Fibroblast of lung (primary cell): Measurements from ENCODE around the gene GCSAM.

Experiments used
- EZH2 ChIP-seq: IDR thresholded peaks from 2 replicates; pipeline ENCODE4 v1.5.1; 2012; ENCODE audit warnings: low read length, control low read depth, mild to moderate bottlenecking; ENCODE audit errors: missing control alignments
- TF ChIP-seq, protein P1 (sequence below), 2 donors: IDR thresholded peaks in 1 of 2; conservative IDR thresholded peaks in 1 of 2; 1 replicate in 1 of 2; 2 replicates in 1 of 2; pipeline ENCODE4 v1.5.1; 2011 to 2012; ENCODE audit warnings: low read length in 2 of 2, control low read depth in 1 of 2, inconsistent platforms in 1 of 2, low read depth in 1 of 2, mild to moderate bottlenecking in 1 of 2

- TF ChIP-seq, protein P1, sequence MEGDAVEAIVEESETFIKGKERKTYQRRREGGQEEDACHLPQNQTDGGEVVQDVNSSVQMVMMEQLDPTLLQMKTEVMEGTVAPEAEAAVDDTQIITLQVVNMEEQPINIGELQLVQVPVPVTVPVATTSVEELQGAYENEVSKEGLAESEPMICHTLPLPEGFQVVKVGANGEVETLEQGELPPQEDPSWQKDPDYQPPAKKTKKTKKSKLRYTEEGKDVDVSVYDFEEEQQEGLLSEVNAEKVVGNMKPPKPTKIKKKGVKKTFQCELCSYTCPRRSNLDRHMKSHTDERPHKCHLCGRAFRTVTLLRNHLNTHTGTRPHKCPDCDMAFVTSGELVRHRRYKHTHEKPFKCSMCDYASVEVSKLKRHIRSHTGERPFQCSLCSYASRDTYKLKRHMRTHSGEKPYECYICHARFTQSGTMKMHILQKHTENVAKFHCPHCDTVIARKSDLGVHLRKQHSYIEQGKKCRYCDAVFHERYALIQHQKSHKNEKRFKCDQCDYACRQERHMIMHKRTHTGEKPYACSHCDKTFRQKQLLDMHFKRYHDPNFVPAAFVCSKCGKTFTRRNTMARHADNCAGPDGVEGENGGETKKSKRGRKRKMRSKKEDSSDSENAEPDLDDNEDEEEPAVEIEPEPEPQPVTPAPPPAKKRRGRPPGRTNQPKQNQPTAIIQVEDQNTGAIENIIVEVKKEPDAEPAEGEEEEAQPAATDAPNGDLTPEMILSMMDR (conservative IDR thresholded peaks at IDR 0.05 in 1 of 2, IDR thresholded peaks at IDR 0.05 in 1 of 2; ENCODE audit: low read depth in 1 of 2, low read length in 2 of 2), result no peak
- TF ChIP-seq EZH2, result no peak
Measured at GRCh38 chr3:112143251-112143650, 10.2 kb upstream of the GCSAM start.
